Right lung (tissue), 5 donors: ENCODE results near the gene CDKL2. TPM values are rescaled to one million over a fixed set of nuclear protein-coding genes. Genes with fewer than 3 reads are reported as not detected.

Experiments
- DNase-seq, 2 donors: peaks; one replicate each; pipeline ENCODE4 v3.0.0-alpha.2; 2013
- polyA plus RNA-seq, 5 donors: library from polyadenylated mRNA; unstranded; fragments of 120-200 nt; gene quantifications; one replicate each; pipeline versions ENCODE4 v1.2.1 to v1.2.3, GENCODE V29; 2013; ENCODE audit warnings: inconsistent platforms in 1 of 5, low replicate concordance in 1 of 5; ENCODE audit not compliant: insufficient read length in 5 of 5, insufficient read depth in 1 of 5

CDKL2 gene
- polyA plus RNA-seq, 5 donors: 2.4 to 6.2 (median 5.5) TPM

DNA sequence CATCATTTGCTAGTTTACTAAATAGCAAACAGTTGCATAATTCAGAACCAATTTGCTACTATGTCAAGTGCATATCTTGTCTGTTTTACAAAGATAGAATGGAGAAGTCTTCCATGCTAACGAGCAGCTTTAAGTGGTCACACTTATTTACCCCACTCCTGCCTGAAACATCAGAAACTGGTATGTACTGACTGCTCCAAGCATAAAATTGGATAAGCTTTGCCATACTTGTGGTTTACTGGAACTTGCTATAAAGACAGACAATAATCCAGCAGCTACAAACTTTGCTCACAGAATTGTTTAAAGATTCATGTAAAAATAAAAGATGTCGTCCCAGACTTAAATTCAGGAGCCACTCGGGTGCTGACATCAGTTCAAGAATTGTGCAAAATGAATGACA, 13.3 kb upstream of the CDKL2 start:
- no peak for DNase-seq

DNA sequence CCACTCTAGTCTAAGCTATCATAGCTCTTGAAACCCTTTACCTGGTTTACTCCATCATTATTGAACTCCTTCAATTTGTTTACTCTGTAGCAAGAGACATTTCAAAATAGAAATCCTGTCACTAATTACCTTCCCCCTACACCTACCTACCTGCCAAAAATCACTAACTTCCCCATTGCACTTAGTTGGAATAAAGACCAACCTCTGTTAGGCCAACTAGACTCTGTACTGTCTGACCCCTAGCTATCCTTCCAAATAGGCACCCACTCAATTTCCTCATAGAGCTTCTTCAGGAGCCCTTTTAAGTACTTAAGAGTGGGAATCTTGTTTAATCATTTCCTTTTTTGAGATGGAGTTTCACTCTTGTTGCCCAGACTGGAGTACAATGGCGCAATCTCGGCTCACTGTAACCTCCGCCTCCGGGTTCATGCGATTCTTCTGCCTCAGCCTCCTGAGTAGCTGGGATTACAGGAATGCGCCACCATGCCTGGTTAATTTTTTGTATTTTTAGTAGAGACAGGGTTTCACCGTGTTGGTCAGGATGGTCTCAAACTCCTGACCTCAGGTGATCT, 8.9 kb upstream of the CDKL2 start:
- DNase-seq: no peak

DNA sequence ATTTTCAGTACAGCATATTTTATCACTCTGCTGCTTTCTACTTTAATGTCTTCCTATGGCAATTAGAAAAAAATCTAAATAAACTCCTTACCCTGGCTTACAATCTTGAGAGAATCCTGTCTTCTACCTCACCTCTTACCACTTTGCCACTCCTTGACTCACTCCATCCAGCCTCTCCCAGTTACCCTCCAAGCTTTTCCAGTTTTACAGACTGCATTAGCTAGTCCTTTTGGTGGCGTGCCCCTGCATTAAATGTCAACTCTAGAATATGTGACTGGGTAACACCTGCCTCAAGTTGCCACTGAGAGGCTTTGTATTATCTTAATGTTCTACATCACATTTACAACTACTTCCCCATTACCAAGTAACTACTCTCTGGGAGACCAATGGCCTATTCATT, 7.5 kb upstream of the CDKL2 start:
- DNase-seq: no peak

DNA sequence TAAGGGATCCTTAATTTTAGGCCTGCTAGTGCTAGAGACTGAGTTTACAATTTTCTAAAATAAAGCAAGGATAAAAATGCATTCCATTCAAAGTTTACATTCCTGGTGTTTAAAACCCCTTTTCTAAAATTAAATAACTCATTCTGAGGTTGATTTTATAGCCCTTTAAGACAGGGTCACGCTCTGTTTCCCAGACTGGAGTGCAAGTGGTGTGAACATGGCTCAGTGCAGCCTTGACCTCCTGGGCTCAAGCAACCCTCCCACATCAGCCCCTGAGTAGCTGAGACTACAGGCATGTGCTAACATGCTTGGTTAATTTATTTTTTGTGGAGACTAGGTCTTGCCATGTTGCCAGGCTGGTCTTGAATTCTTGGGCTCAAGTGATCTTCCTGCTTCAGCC, 6.8 kb upstream of the CDKL2 start:
- DNase-seq: no peak

DNA sequence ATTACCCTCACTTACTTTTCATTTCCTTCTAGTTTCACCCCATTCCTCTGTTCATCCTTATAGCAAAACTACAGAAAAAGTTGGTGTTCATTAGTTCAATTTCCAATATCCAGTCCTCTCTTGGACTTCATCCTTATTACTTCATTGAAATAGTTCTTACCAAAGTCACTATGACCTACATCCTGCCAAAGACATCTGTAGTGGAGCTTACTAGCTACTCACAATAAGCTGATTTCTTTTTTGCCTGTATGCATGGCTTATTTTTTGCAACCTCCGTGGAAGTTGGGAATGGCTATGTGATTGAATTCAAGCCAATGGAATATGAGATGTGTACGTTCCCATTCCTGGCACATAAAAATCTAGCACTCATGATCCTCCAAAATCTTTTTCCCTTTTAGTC, 4.6 kb upstream of the CDKL2 start:
- no peak for DNase-seq

DNA sequence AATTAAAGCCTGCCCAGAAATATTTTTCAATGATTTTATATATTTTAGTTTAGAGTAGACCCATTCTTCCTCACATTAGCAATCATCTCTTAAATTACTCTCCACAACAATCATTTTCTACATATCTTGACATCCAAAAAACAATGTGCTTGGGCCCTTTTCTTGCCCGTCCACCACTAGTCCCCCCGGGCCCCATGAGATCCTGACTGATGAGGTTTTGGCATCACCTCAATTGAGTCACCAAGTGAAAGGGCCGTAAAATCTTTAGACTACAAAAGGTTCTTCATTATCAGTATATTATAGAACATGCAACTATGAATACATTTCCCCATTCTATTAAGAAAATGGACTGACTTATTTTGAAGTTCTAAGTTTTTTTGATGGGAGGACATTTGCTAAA, 4.0 kb upstream of the CDKL2 start:
- no peak for DNase-seq

DNA sequence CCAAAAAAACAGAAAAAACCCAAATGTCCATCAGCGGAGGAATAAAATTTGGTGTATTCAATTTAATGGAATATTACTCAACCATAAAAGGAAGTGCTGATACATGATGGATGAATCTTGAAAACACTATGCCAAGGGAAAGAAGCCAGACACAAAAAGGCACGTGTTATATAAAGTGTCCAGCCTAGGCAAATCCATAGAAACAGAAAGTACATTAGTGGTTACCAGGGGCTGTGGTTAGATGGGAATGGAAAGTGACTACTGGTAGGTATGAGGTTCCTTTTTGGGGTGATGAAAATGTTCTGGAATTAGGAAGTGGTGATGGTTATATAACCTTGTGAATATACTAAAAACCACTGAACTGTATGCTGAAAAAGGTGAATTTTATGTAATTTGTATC, 3.5 kb upstream of the CDKL2 start:
- DNase-seq: no peak

DNA sequence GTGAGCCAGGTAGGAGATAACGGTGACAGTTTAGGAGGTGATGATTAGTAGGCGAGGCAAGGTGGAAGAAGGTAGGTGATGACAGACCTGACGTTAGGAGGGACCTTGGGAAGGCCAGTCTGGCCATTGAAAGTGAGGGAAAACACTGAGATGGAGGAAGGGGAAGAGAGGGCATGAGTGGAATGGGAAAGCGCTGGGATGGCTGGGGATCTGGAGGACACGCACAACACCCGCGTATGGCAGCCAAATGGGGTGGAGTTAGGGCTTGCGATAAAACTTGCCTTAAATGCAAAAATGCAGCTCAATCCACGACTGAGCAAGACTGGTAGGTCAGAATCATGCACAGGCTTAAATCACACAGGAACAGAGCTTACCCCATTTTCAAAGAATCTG, 605 bp upstream of the CDKL2 start:
- DNase-seq: no peak

DNA sequence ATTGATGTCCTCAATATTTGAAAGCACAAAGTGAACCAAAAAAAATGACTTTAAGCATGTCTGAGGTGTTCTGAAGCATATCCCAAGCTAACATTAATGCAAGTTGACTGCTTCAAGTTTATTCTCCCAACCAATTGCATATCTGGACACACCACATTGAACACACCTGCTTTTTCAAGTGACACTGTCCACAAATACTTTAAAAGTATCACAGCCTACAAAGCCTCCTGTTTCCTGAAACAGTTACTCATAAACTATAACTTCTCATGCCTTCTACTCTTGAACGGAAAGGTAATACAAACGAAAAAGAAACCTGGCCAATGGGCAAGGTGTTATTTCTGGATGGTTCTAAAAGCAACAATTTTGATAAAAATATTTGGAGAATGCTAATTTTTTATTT, 1.1 kb downstream of the CDKL2 start:
- no peak for DNase-seq

DNA sequence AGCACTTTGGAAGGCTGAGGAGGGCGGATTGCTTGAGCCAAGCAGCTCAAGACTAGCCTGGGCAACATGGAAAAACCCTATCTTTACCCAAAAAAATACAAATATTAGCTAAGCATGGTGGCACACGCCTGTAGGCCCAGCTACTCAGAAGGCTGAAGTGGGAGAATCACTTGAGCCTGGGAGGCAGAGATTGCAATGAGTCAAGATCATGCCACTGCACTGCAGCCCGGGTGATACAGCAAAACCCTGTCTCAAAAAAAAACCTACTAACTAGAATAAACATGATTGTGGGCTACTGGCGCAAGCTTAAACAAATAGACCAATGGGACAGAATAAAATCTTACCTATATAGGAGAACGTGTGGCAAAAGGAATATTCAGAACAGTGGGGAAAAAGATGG, 7.3 kb downstream of the CDKL2 start:
- DNase-seq: no peak

DNA sequence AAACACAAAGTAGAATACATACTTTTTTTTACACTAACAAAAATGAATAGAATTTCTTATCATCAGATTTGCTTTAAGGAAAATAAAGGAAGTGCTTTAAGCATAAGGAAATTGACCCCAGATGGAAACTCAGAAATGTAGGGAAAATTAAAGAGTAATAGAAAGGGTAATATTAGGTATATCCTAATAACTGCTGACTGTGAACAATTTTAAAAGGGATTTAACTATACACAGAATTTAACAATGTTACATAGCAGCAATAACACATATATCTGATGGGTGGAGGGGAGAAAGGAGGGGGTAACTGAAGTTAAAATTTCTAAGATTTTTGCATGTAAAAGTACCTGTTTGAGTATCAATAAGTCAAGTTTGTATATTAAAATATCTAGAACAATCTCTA, 8.6 kb downstream of the CDKL2 start:
- DNase-seq: no peak

DNA sequence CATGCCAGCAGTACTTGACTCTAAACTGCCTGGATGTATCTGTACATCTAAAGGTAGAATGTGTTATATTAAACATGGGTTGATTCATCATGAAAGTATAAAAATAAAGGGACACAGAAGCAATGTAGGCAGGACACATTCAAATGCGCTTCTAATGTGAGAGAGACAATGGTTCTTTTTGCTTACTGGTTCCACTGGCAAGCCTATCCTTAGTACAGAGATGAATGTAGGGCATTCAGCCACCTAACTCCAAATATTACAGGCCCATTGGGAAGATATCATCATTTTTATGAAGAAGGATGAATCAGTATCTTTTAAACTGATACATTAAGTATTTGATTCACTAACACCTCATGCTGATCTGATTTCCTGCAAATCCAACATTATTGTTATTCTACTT, 18.0 kb downstream of the CDKL2 start:
- DNase-seq: no peak

DNA sequence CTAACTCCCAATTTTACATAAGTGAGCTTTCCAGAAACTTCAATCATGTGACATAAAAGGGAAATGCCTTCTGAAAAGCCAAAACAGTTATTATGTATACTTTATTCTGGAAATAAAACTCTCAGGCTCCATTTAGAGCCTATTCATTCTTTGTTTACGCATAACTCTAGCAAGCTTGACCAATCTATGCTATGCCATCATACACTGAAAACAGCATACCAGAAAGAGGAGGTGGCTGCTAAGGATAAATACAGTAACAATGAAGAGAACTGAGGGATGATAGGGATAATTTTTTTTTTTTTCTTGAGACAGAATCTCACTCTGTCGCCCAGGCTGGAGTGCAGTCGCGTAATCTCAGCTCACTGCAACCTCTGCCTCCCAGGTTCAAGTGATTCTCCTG, 24.4 kb downstream of the CDKL2 start:
- DNase-seq: no peak

DNA sequence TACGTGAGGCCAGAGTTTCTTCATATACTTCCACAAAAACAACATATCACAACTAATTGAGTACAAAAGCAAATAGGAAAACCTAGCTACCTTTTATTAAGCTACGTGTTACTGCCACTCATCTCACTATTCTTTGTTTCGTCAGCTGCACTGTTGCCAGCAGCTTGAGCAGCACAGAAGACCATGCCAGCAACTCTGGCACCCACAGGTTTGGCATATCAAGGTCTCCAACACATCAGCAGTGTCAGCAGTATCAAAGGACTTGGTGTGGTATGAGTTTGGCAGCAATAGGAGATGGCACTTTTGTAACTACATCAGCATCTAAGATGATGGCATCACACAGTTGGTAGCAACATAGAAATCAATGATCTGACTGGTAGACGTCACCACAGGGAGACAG, 30.7 kb downstream of the CDKL2 start:
- DNase-seq: no peak

DNA sequence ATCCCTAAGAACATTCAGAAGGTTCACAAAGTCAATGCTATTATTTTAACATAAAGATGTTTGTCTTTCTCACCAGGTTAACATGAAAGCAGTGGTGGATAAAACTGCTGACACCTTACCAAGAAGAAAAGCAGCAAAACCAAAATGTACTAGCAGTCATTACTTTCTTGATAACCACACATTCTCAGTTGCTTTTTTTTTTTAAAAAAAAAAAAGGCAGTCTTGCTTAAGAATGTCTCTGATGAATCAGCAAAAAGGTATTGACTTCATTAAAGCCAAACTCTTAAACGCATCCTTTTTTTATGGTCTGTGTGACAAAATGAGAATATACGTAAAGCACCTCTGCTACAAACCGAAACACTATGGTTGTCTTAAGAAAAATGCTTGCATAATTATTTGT, 31.9 kb downstream of the CDKL2 start:
- DNase-seq: no peak

DNA sequence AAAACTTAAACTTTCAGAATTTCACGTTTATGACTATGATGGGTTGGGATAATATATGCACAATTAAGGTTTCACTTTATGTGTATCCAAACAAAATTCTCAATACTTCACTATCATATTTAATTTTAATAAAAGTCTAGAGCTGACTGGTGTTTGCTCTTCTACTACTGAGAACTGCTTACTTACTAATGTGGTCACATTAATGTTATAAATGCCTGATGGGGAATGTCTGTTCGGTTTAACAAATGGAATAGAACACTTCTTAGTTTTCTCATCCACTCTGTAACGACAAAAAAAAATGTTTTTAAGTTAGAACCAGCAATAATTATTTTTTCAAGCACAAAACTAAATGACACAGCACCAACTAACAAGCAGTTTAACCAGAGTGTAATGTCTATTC, 34.3 kb downstream of the CDKL2 start:
- no peak for DNase-seq

DNA sequence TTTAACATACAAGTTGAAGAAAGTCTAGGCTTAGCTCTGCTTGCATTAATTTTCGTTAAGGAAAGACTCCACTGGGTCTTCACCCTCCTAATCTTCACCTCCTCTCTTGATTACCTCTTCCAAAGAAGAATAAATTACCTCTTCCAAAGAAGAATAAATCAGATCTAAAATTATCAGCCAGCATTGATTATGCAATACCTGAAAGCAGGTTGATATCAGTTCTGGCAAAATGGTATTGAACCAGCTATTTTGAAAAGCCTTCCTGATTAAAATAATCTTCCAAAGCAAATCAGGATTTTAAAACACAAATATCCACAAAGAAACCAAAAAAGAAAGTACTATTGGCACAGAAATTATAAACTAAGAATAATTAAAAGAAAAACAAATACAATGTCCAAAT, 36.9 kb downstream of the CDKL2 start:
- DNase-seq: no peak

DNA sequence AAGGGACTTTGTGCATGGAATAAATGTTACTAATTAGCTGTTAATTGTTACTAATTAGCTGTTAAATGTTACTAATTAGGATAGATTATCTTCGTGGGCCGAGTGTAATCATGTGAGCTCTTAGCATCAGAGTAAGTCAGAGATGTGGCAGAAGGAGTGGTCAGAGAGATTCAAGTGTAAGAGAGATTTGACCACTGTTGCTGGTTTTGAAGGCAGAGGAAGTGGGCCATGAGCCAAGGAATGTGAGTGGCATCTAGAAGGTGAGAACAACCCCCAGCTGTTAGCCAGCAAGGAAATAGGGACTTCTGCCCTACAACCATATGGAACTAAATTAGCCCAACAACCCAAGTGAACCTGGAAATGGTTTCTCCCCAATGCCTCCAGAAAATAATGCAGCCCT, 46.3 kb downstream of the CDKL2 start:
- no peak for DNase-seq

DNA sequence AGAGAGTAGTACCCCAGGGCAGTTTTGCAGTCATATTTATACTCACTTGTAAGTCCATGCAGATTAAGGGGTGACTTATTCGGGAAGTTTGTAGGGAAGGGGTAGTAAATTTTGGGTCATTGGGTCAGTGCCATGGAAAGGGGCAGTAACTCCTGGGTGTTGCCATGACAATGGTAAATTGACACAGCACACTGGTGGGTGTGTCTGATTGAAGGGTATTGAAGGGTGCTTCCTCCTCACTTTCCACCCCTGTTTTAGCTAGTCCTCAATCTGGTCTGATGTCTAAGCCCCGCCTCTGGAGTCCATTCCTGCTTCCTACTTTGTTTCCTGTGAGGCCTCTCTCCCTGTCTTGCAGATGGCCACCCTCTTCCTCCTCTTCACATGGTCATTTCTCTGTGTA, 62.6 kb downstream of the CDKL2 start:
- DNase-seq: no peak

DNA sequence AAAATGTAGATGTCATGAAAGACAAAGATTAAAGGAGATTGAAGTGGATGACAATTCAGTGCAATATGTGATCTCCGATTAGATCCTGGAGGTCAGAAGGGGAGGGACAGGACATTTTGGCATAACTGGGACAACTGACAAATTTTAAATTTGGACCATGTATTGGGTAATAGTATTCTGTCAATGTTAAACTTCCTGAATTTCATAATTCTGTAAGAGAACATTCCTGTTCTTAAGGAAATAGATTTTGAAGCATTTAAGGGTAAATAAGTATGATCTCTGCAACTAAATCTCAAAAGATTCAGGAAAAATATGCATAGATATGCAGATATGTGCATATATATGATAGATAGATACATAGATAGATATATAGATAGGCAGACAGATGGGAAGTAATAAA, 63.4 kb downstream of the CDKL2 start:
- no peak for DNase-seq

DNA sequence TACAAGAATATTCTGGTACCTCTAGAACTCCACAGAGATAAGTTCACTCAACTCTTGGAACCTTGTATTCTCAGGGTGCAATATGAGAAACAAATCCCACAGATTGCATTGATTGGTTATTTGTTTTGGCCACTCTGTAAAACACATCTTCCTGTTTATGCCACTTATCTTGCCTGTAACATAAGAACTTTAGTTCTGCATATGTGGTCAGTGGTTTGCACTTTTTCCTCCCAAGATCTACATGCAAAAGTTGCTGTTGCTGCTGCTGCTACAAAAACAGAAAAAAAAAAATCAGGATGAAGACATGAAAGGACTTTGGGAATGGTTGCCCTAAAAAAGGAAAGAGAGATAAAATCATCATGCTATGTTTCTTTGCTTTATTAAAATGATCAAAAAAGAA, 64.8 kb downstream of the CDKL2 start:
- DNase-seq: no peak

DNA sequence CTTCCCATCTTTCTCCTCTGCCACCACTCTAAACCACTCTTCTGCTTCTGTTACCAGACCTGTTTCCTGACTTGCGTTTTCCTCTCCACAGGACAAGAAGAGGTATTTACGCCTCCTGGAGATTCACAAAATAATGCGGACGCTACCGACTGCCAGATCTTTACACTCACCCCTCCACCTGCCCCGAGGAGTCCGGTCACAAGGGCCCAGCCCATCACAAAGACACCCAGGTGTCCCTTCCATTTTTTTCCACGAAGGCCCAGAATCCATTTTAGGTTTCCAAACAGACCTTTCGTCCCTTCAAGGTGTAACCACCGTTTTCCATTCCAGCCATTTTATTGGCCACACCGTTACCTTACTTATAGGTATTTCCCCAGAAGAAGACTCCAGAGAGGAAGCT, 66.3 kb downstream of the CDKL2 start:
- no peak for DNase-seq

DNA sequence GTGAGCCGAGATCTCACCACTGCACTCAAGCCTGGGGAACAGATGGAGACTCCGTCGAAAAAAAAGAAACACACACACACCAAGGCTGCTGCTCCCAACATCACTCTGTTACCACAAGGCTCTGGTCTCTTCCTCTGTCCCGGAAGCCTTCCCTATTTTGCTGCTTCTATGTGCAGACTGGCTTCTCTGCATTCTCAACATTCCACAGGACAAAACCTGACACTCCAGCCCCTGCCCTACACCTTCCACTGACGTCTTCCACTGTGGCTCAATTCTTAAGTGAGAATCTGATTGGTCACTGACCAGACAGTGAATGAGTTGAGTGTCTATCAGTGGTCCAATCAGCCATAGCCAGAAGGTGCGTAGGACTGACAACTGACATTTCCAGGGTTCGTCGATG, 68.5 kb downstream of the CDKL2 start:
- no peak for DNase-seq

DNA sequence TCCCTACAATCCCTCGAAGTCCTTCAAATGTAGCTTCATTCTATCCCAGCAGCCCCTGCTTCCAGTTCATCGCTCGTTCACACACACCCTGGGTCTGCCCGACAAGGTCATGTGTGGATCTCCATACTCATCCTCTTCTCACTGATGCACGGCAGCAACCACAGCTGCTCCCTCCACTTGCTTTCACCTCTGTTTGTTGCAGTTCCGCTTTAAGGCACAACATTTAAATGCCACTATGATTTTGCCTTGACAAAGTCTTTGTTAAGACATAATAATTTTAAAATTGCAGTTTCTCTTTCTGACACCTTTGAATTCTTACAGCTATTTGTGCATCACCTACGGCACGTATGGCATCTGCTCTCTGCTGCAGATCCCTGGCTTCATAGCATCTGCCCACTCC, 72.6 kb downstream of the CDKL2 start:
- no peak for DNase-seq
